PC-9 (cell line): ENCODE measurements around the gene ARL8A.

ENCODE experiments used
- CTCF ChIP-seq: fragments of 200-600 bp; sonication (generic); conservative IDR thresholded peaks from 2 replicates; pipeline ENCODE4 v1.6.1; 2017; ENCODE audit warnings: mixed run types, antibody characterized with exemption, mild to moderate bottlenecking, moderate library complexity
- EZH2 ChIP-seq: fragments of 200-600 bp; sonication (generic); IDR thresholded peaks from 2 replicates; pipeline ENCODE4 v1.8.0; 2017; ENCODE audit warnings: antibody characterized with exemption, low read depth

DNA sequence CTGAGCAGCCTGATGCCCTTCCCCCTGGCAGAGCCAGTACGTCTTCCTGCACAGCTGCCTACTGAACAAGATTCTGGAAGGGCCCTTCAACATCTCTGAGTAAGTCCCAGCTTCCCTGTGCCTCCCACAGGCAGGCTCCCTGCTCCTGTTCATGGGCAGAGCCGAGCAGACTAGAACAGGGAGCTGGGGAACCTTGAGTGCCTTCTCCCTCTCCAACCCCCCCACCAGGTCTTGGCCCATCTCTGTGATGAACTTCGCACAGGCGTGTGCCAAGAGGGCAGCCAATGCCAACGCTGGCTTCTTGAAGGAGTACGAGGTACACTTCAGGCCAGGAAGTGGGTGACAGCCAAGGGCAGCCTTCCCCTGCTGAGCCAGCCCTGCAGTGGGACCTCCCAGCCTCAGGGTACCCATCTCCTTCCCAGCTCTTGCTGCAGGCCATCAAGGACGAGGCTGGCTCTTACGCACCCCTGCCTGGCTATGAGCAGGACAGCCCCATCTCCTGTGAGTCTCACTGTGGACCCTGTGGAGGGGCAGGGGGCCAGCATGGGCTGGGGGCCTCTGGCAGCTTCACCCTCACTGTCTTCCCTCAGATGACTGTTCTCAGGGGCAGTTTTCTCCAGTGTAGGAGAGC lies 42.6 kb upstream of the ARL8A start:
- TF ChIP-seq CTCF, result no peak
- no peak for TF ChIP-seq EZH2
